Spleen (tissue), 7 donors: ENCODE measurements around the gene CNTNAP5.

Experiments used
- POLR2A ChIP-seq, 3 donors: fragments of 450-650 bp; IDR thresholded peaks; one replicate each; pipeline ENCODE4 v1.5.1; 2017; ENCODE audit warnings: antibody characterized with exemption in 3 of 3, mild to moderate bottlenecking in 1 of 3
- POLR2AphosphoS5 ChIP-seq, 3 donors: sonication (generic); formaldehyde crosslinking; IDR thresholded peaks; one replicate each; pipeline ENCODE4 v1.5.1; 2017; ENCODE audit warnings: antibody characterized with exemption in 3 of 3
- TF ChIP-seq, protein P1 (sequence below), 11 experiments: fragments of 200-600 bp in 7 of 11; fragments of 450-650 bp in 4 of 11; sonication (generic) in 4 of 11; IDR thresholded peaks in 8 of 11; conservative IDR thresholded peaks in 3 of 11; 1 replicate in 7 of 11; 2 replicates in 4 of 11; pipeline versions ENCODE4 v1.4.0 to v1.8.0; 2016 to 2021; ENCODE audit warnings: antibody characterized with exemption in 11 of 11, inconsistent platforms in 4 of 11, mild to moderate bottlenecking in 1 of 11
- donor health status: DM: no; HTN: no; CAD: no; lungs with moderate emphysema.
- donor health status: DM: no; HTN: no; CAD: no.
- donor health status: DM: no; HTN: no; CAD: no.

DNA sequence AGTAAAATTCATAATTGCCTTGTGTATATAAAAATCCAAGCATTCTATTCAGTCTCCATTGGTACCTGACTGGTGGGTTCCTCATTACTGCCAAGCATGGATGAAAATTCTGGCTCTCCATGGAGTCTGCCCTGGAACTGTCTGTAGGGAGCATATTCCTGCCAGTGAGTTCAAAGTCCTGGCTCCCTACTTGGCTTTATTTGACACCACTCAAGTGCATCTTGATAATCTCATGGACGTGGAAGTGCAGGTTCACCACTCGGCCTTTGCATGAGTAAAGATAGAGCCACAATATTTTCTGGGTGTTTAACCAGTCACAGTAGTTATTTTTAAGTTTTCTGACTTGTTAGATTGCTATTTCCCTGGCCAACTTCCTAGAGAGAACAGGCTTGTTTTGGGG is 63.5 kb downstream of the CNTNAP5 start:
- TF ChIP-seq, protein P1, sequence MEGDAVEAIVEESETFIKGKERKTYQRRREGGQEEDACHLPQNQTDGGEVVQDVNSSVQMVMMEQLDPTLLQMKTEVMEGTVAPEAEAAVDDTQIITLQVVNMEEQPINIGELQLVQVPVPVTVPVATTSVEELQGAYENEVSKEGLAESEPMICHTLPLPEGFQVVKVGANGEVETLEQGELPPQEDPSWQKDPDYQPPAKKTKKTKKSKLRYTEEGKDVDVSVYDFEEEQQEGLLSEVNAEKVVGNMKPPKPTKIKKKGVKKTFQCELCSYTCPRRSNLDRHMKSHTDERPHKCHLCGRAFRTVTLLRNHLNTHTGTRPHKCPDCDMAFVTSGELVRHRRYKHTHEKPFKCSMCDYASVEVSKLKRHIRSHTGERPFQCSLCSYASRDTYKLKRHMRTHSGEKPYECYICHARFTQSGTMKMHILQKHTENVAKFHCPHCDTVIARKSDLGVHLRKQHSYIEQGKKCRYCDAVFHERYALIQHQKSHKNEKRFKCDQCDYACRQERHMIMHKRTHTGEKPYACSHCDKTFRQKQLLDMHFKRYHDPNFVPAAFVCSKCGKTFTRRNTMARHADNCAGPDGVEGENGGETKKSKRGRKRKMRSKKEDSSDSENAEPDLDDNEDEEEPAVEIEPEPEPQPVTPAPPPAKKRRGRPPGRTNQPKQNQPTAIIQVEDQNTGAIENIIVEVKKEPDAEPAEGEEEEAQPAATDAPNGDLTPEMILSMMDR (IDR thresholded peaks at IDR 0.05 in 8 of 11, conservative IDR thresholded peaks at IDR 0.05 in 3 of 11) = no peak
- TF ChIP-seq POLR2A (IDR thresholded peaks at IDR 0.05) (no peak), POLR2AphosphoS5 (IDR thresholded peaks at IDR 0.05) (no peak)
